Measurements from ENCODE around the gene TBC1D23. TPM values are rescaled to one million over a fixed set of nuclear protein-coding genes. Genes with fewer than 3 reads are reported as not detected.
"Not testable (repeated sequence)": the region's sequence is repeated elsewhere in the genome, so short reads cannot be mapped to it uniquely, and the experiment has no call there.

TBC1D23 gene
- total RNA-seq, 2 donors from 2014 or later, result 35.6 to 58.2 TPM

DNA sequence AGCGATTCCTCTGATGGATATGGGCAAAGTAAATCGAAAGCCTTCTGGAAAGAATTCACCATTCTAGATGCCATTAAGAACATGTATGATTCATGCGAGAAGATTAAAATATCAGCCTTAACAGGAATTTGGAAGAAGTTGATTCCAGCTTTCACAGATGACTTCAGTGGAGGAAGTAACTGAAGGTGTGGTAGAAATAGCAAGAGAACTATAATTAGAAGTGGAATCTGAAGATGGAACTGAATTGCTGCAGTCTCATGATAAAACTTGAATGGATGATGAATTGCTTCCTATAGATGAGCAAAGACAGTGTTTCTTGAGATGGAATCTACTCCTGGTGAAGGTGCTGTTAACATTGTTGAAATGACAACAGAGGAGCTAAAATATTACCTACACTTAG is 30.1 kb upstream of the TBC1D23 start:
- no peaks in the 10 kb centered on the region for H3K27me3 ChIP-seq
- no peaks in the 10 kb centered on the region for H3K4me1 ChIP-seq
- no peak overlapping the region for H3K9ac ChIP-seq (ENCODE audit: low read depth in 2 of 2, low read length in 2 of 2)
- no peak overlapping the region for H3K27ac ChIP-seq
- no peaks in the 10 kb centered on the region for H3K36me3 ChIP-seq
- DNase-seq, result no peak
- TF ChIP-seq, protein P1, sequence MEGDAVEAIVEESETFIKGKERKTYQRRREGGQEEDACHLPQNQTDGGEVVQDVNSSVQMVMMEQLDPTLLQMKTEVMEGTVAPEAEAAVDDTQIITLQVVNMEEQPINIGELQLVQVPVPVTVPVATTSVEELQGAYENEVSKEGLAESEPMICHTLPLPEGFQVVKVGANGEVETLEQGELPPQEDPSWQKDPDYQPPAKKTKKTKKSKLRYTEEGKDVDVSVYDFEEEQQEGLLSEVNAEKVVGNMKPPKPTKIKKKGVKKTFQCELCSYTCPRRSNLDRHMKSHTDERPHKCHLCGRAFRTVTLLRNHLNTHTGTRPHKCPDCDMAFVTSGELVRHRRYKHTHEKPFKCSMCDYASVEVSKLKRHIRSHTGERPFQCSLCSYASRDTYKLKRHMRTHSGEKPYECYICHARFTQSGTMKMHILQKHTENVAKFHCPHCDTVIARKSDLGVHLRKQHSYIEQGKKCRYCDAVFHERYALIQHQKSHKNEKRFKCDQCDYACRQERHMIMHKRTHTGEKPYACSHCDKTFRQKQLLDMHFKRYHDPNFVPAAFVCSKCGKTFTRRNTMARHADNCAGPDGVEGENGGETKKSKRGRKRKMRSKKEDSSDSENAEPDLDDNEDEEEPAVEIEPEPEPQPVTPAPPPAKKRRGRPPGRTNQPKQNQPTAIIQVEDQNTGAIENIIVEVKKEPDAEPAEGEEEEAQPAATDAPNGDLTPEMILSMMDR (IDR thresholded peaks at IDR 0.05), result no peak
- H3K4me3 ChIP-seq, result no peak overlapping the region
- H3K9me3 ChIP-seq, result no peaks in the 10 kb centered on the region
- intact Hi-C loops (cut with DNase I), result no loop called here

DNA sequence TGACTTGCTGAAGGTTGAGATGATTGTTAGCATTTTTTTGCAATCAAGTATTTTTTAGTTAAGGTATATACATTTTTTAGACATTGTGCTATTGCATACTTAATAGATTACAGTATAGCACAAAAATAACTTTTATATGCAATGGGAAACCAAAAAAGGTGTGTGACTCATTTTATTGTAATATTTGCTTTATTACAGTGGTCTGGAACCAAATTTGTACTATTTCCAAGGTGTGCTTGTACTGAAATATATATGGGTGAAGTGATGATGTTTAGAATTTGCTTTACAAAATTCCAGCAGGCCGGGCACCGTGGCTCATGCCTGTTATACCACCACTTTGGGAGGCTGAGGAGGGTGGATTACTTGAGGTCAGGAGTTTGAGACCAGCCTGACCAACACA is 29.1 kb upstream of the TBC1D23 start:
- TF ChIP-seq, protein P1 (IDR thresholded peaks at IDR 0.05), result no peak
- Histone ChIP-seq H3K4me1 (no peaks in the 10 kb centered on the region), H3K27ac (no peak overlapping the region), H3K9me3 (no peaks in the 10 kb centered on the region), H3K4me3 (no peak overlapping the region), H3K9ac (ENCODE audit: low read depth in 2 of 2, low read length in 2 of 2) (no peak overlapping the region), H3K27me3 (no peaks in the 10 kb centered on the region), H3K36me3 (no peaks in the 10 kb centered on the region)
- DNase-seq, result no peak
- intact Hi-C loops (cut with DNase I), result no loop called here

DNA sequence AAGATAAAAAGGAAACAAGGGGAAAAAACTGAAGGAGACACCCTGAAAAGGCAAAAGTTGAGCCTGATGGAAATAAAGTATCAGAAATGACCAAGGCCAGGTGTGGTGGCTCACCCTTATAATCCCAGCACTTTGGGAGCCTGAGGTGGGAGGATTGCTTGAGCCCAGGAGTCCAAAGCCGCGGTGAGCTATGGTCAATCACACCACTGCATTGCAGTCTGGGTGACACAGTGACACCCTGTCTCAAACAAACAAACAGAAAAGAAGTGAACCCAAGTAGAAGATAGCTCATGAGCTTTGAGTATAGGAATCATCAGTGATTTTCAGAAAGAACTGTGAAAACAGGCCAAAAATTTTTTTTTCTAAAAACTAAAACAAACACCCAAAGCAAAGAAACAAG is 26.4 kb upstream of the TBC1D23 start:
- Histone ChIP-seq H3K9me3 (no peaks in the 10 kb centered on the region), H3K4me3 (no peak overlapping the region), H3K9ac (ENCODE audit: low read depth in 2 of 2, low read length in 2 of 2) (no peak overlapping the region), H3K36me3 (no peaks in the 10 kb centered on the region), H3K27me3 (no peaks in the 10 kb centered on the region), H3K4me1 (no peaks in the 10 kb centered on the region), H3K27ac (no peak overlapping the region)
- TF ChIP-seq, protein P1 (IDR thresholded peaks at IDR 0.05), result no peak
- intact Hi-C loops (cut with DNase I), result no loop called here
- DNase-seq, result no peak

DNA sequence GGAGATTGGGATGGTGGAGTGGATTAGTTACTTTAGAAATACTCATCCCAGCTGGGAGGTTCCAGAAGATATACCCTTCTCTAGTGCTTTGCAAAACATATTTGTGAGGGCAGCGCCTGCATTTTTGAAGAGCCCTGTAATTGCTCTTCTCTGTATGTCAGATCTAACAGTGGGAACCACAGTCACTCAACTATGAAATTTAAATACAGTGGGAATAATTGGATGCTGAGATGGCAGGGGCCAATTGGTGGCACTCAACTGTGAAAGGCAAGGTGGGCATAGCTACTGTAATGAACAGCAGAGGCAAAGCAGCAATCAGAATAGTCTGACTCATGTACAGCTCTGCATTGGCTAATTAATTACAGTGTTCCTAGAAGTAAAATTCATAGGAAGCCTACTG is 22.2 kb upstream of the TBC1D23 start:
- H3K4me3 ChIP-seq, result no peak overlapping the region
- intact Hi-C loops (cut with DNase I), result no loop called here

DNA sequence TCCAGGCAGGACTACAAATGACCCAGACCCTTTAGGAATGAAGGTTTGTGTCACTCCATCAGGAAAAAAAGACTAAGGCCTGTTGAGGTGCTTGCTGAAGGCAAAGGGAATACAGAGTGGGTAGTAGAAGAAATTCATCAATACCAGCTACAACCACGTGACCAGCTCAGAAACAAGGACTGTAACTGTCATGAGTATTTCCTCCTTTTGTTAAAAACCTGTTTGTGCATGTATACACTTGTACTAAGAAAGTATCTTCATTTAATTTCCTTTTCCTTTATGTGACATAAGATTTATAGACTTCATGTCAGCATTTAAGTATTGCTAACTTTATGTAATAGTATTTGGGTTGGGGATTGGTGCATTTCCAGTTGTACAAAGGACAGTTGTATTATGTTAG is 18.3 kb upstream of the TBC1D23 start:
- intact Hi-C loops (cut with DNase I); H3K4me1 ChIP-seq: not testable (repeated sequence)

More for the DNA sequence above, 22.2 kb upstream of the TBC1D23 start:
- no peak for DNase-seq
- H3K27me3 ChIP-seq, result no peaks in the 10 kb centered on the region
- H3K9me3 ChIP-seq, result no peaks in the 10 kb centered on the region
- H3K9ac ChIP-seq (ENCODE audit: low read depth in 2 of 2, low read length in 2 of 2), result no peak overlapping the region
- H3K27ac ChIP-seq, result no peak overlapping the region
- no peaks in the 10 kb centered on the region for H3K4me1 ChIP-seq
- no peaks in the 10 kb centered on the region for H3K36me3 ChIP-seq
- TF ChIP-seq, protein P1 (IDR thresholded peaks at IDR 0.05), result no peak

DNA sequence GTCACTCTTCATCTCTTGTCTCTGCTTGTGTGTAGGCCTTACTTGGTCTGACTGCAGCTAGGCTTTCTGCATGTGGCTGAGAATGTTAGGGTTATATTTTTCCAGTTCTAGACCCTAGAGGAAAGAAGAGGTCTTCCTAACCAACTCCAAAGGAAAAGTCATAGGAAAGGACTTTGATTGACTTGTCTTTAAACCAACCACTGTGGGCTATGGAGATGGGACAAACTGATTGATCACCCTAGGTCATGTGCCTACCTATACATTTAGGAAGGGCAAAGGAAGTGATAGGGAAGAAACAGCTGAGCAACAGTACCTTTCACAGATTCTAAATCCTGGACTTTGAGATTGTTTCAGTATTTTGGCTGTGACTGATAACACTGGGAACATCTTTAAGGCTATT is 16.5 kb upstream of the TBC1D23 start:
- DNase-seq, result no peak
- TF ChIP-seq, protein P1 (IDR thresholded peaks at IDR 0.05), result no peak
- H3K4me1 ChIP-seq, result no peaks in the 10 kb centered on the region
- no peak overlapping the region for H3K9ac ChIP-seq (ENCODE audit: low read depth in 2 of 2, low read length in 2 of 2)
- H3K9me3 ChIP-seq, result no peaks in the 10 kb centered on the region
- H3K27ac ChIP-seq, result no peak overlapping the region
- no peak overlapping the region for H3K4me3 ChIP-seq
- no peaks in the 10 kb centered on the region for H3K27me3 ChIP-seq
- intact Hi-C loops (cut with DNase I), result no loop called here
- H3K36me3 ChIP-seq, result no peaks in the 10 kb centered on the region

More for the DNA sequence above, 18.3 kb upstream of the TBC1D23 start:
- H3K9ac ChIP-seq (ENCODE audit: low read depth in 2 of 2, low read length in 2 of 2); H3K4me3 ChIP-seq; H3K9me3 ChIP-seq; H3K27ac ChIP-seq; H3K36me3 ChIP-seq; H3K27me3 ChIP-seq; DNase-seq: not testable (repeated sequence)
